Psoas muscle (tissue), 8 donors: Measurements from ENCODE around the gene CATSPERZ. TPM values are rescaled to one million over a fixed set of nuclear protein-coding genes. Genes with fewer than 3 reads are reported as not detected.

Experiments used
- ATAC-seq, 4 donors: fragments of 200-7000 bp; cut with Tn5 transposase; one replicate each; pipeline ENCODE4 v1.9.1; 2020; ENCODE audit warnings: moderate library complexity in 3 of 4, mild to moderate bottlenecking in 2 of 4
- DNase-seq, 2 donors: peaks; one replicate each; pipeline ENCODE4 v3.0.0-alpha.2; 2020
- H3K27ac ChIP-seq: fragments of 200-600 bp; one replicate; pipeline ENCODE4 v1.8.0; 2022
- H3K27me3 ChIP-seq, 3 donors: fragments of 200-600 bp in 1 of 3; one replicate each; pipeline versions ENCODE4 v1.6.1 to v1.8.0; 2013 to 2022; ENCODE audit warnings: low read length in 2 of 3, mild to moderate bottlenecking in 2 of 3, moderate library complexity in 1 of 3; ENCODE audit not compliant: insufficient read depth in 3 of 3
- H3K36me3 ChIP-seq, 2 donors: fragments of 200-600 bp in 1 of 2; one replicate each; pipeline versions ENCODE4 v1.6.1 to v1.8.0; 2013 to 2022; ENCODE audit warnings: low read depth in 1 of 2, mild to moderate bottlenecking in 1 of 2, moderate library complexity in 1 of 2; ENCODE audit not compliant: insufficient read depth in 1 of 2
- H3K4me1 ChIP-seq: fragments of 200-600 bp; one replicate; pipeline ENCODE4 v1.8.0; 2022
- H3K4me3 ChIP-seq: fragments of 200-600 bp; one replicate; pipeline ENCODE4 v1.8.0; 2022; ENCODE audit warnings: mild to moderate bottlenecking
- H3K9me3 ChIP-seq: fragments of 200-600 bp; one replicate; pipeline ENCODE4 v1.8.0; 2022
- CTCF ChIP-seq: fragments of 200-600 bp; IDR thresholded peaks from one replicate; pipeline ENCODE4 v1.8.0; 2022; ENCODE audit warnings: antibody characterized with exemption
- WGBS, 3 donors: extraction: QIAGEN DNeasy Blood & Tissue Kit; methylation state at CpG; one replicate each; pipeline versions ENCODE4 v1.1.6 to v1.1.7; 2013; 5-methylcytosine and 5-hydroxymethylcytosine counted together
- intact Hi-C, 2 donors: fragments of 100-400 bp; cut with DNase I; formaldehyde crosslinking; loops; one replicate each; pipeline versions ENCODE4 v1.11.0 to v1.14.2; 2022
- polyA plus RNA-seq, 3 donors: library from polyadenylated mRNA; stranded (reverse); fragments of 200-250 nt; gene quantifications; one replicate each; pipeline ENCODE4 v1.2.3, GENCODE V29; 2013
- total RNA-seq, 4 donors: library from RNA; stranded (reverse); fragmentation: NEBNext Ultra II Directional in 2 of 4; extraction: Animal tissue kit (Norgen Biotek cat#: 25700) in 2 of 4; gene quantifications; one replicate each; pipeline versions ENCODE4 v1.2.1 to v1.2.4, GENCODE V29; 2021 to 2023
- donor health status: healthy with polysubstance abuse.
- donor health status: DM: no; HTN: no; CAD: no; lungs with moderate emphysema.
- donor health status: Bipolar disorder and iron deficiency.
- donor health status: healthy.
- donor health status: DM: yes; HTN: yes; CAD: no.
- donor health status: DM: no; HTN: no; CAD: no.
- donor health status: DM: no; HTN: no; CAD: no.
- donor health status: DM: yes; HTN: yes; CAD: no.

Gene CATSPERZ
- total and polyA plus RNA-seq, 7 donors: 0.05 TPM; not detected in 6

- 85 to 89% (median 87%) methylated on average over 4 of the region's 4 CpGs for WGBS, 3 donors
- Histone ChIP-seq H3K4me1 (no peaks in the 10 kb centered on the region), H3K4me3 (no peak overlapping the region), H3K27ac (no peak overlapping the region), H3K9me3 (no peaks in the 10 kb centered on the region), H3K27me3 (no peaks in the 10 kb centered on the region), H3K36me3 (peaks cover 0 to 87% of the 10 kb centered on the region in 2 donors)
- ATAC-seq (no peak), DNase-seq (no peak)
- TF ChIP-seq CTCF: no peak
- intact Hi-C loops: no loop called here
Measured at GRCh38 chr11:64259533-64260067, 40.6 kb upstream of the CATSPERZ start.

- Histone ChIP-seq H3K27ac (no peak overlapping the region), H3K36me3 (peaks cover 0 to 84% of the 10 kb centered on the region in 2 donors), H3K27me3 (no peaks in the 10 kb centered on the region), H3K4me1 (no peaks in the 10 kb centered on the region), H3K4me3 (no peak overlapping the region), H3K9me3 (no peaks in the 10 kb centered on the region)
- 95 to 98% (median 97%) methylated on average over 6 of the region's 6 CpGs for WGBS, 3 donors
- intact Hi-C loops: no loop called here
- ATAC-seq: no peak
- no peak for TF ChIP-seq CTCF
- DNase-seq: no peak
Measured at GRCh38 chr11:64260147-64260708, 39.9 kb upstream of the CATSPERZ start.

GRCh38 chr11:64261556-64262080, 38.5 kb upstream of the CATSPERZ start:
- WGBS, 3 donors: 81 to 92% (median 85%) methylated on average over 18 of the region's 18 CpGs
- Histone ChIP-seq H3K4me3 (no peak overlapping the region), H3K4me1 (no peaks in the 10 kb centered on the region), H3K27ac (no peak overlapping the region), H3K27me3 (no peaks in the 10 kb centered on the region), H3K9me3 (no peaks in the 10 kb centered on the region), H3K36me3 (peaks cover 3 to 85% of the 10 kb centered on the region in 2 donors)
- DNase-seq (peak in 1 of 2 donors; percentile 48), ATAC-seq (no peak)
- intact Hi-C loops: no loop called here
- no peak for TF ChIP-seq CTCF

GRCh38 chr11:64262271-64263002, 37.7 kb upstream of the CATSPERZ start:
- no peak overlapping the region for H3K4me3 ChIP-seq
- intact Hi-C loops: no loop called here
- 92 to 93% (median 93%) methylated on average over 42 of the region's 42 CpGs for WGBS, 3 donors
- H3K27me3 ChIP-seq: no peaks in the 10 kb centered on the region
- H3K36me3 ChIP-seq: peaks cover 3 to 78% of the 10 kb centered on the region in 2 donors
- peak in 1 of 2 donors; percentile 53 for DNase-seq
- no peaks in the 10 kb centered on the region for H3K4me1 ChIP-seq
- no peak for ATAC-seq
- H3K9me3 ChIP-seq: no peaks in the 10 kb centered on the region
- no peak for TF ChIP-seq CTCF
- H3K27ac ChIP-seq: no peak overlapping the region
